HEK293 (cell line): ENCODE data around the gene ZKSCAN3.
A peak's percentile ranks its signal among the peaks of the same experiment; 100 is the strongest.

Source experiments
- EGR2 ChIP-seq: fragments of 450-650 bp; formaldehyde crosslinking; IDR thresholded peaks from 2 replicates; pipeline ENCODE4 v1.5.1; 2016; ENCODE audit warnings: low read depth, missing biosample characterization, missing genetic modification characterization
- FEZF1 ChIP-seq: fragments of 450-650 bp; formaldehyde crosslinking; IDR thresholded peaks from 2 replicates; pipeline ENCODE4 v1.5.1; 2016; ENCODE audit warnings: missing biosample characterization, missing genetic modification characterization
- GLI2 ChIP-seq: fragments of 450-650 bp; formaldehyde crosslinking; IDR thresholded peaks from 2 replicates; pipeline ENCODE4; 2017; ENCODE audit warnings: missing biosample characterization, missing genetic modification characterization, low read depth, borderline replicate concordance
- KLF1 ChIP-seq: fragments of 450-650 bp; formaldehyde crosslinking; IDR thresholded peaks from 2 replicates; pipeline ENCODE4 v1.5.1; 2016; ENCODE audit warnings: missing biosample characterization, missing genetic modification characterization
- OSR2 ChIP-seq: fragments of 450-650 bp; formaldehyde crosslinking; IDR thresholded peaks from 2 replicates; pipeline ENCODE4 v1.5.1; 2016; ENCODE audit warnings: missing biosample characterization, missing genetic modification characterization
- REPIN1 ChIP-seq: fragments of 450-650 bp; formaldehyde crosslinking; IDR thresholded peaks from 2 replicates; pipeline ENCODE4 v1.5.1; 2017; ENCODE audit warnings: missing biosample characterization, missing genetic modification characterization, low read depth
- REST ChIP-seq: fragments of 450-650 bp; formaldehyde crosslinking; IDR thresholded peaks from 2 replicates; pipeline ENCODE4 v1.5.1; 2016; ENCODE audit warnings: missing biosample characterization, missing genetic modification characterization
- ZFP37 ChIP-seq: fragments of 450-650 bp; formaldehyde crosslinking; IDR thresholded peaks from 2 replicates; pipeline ENCODE4 v1.5.1; 2016; ENCODE audit warnings: missing biosample characterization, missing genetic modification characterization
- ZNF10 ChIP-seq: fragments of 450-650 bp; formaldehyde crosslinking; IDR thresholded peaks from 2 replicates; pipeline ENCODE4 v1.5.1; 2017; ENCODE audit warnings: missing biosample characterization, missing genetic modification characterization
- ZNF132 ChIP-seq: fragments of 450-650 bp; formaldehyde crosslinking; IDR thresholded peaks from 2 replicates; pipeline ENCODE4 v1.5.1; 2017; ENCODE audit warnings: missing biosample characterization, missing genetic modification characterization, borderline replicate concordance
- ZNF155 ChIP-seq: fragments of 450-650 bp; formaldehyde crosslinking; IDR thresholded peaks from 2 replicates; pipeline ENCODE4 v1.5.1; 2016; ENCODE audit warnings: missing biosample characterization, missing genetic modification characterization
- ZNF426 ChIP-seq: fragments of 450-650 bp; formaldehyde crosslinking; IDR thresholded peaks from 2 replicates; pipeline ENCODE4 v1.5.1; 2017; ENCODE audit warnings: missing biosample characterization, missing genetic modification characterization, mild to moderate bottlenecking, inconsistent platforms, moderate library complexity
- ZNF571 ChIP-seq: fragments of 450-650 bp; formaldehyde crosslinking; IDR thresholded peaks from 2 replicates; pipeline ENCODE4 v1.5.0; 2017; ENCODE audit warnings: missing biosample characterization, missing genetic modification characterization
- ZNF596 ChIP-seq: fragments of 450-650 bp; IDR thresholded peaks from 2 replicates; pipeline ENCODE4 v1.5.0; 2018; ENCODE audit warnings: missing biosample characterization, mild to moderate bottlenecking, missing genetic modification characterization, moderate library complexity
- ZNF621 ChIP-seq: fragments of 450-650 bp; formaldehyde crosslinking; IDR thresholded peaks from 2 replicates; pipeline ENCODE4 v1.5.1; 2017; ENCODE audit warnings: missing biosample characterization, missing genetic modification characterization
- ZNF658 ChIP-seq: fragments of 450-650 bp; formaldehyde crosslinking; IDR thresholded peaks from 2 replicates; pipeline ENCODE4; 2016; ENCODE audit warnings: missing biosample characterization, missing genetic modification characterization
- ZNF704 ChIP-seq: fragments of 450-650 bp; formaldehyde crosslinking; IDR thresholded peaks from 2 replicates; pipeline ENCODE4 v1.5.1; 2016; ENCODE audit warnings: missing biosample characterization, missing genetic modification characterization
- TF ChIP-seq, protein P1 (sequence below): fragments of 450-650 bp; formaldehyde crosslinking; IDR thresholded peaks from 2 replicates; pipeline ENCODE4 v1.5.1; 2016; ENCODE audit warnings: missing biosample characterization, missing genetic modification characterization
- TF ChIP-seq, protein P2 (sequence below): fragments of 450-650 bp; formaldehyde crosslinking; IDR thresholded peaks from 2 replicates; pipeline ENCODE4 v1.5.1; 2016; ENCODE audit warnings: missing biosample characterization, missing genetic modification characterization
- TF ChIP-seq, protein P3 (sequence below): fragments of 450-650 bp; formaldehyde crosslinking; IDR thresholded peaks from 2 replicates; pipeline ENCODE4 v1.5.1; 2016; ENCODE audit warnings: missing biosample characterization, missing genetic modification characterization
- TF ChIP-seq, protein P4 (sequence below): fragments of 450-650 bp; formaldehyde crosslinking; IDR thresholded peaks from 2 replicates; pipeline ENCODE4 v1.5.1; 2017; ENCODE audit warnings: missing biosample characterization, missing genetic modification characterization
- TF ChIP-seq, protein P5 (sequence below): fragments of 450-650 bp; formaldehyde crosslinking; optimal IDR thresholded peaks from 2 replicates; pipeline ENCODE3; 2016; ENCODE audit warnings: missing biosample characterization, mild to moderate bottlenecking, missing genetic modification characterization
- TF ChIP-seq, protein P6 (sequence below): fragments of 450-650 bp; formaldehyde crosslinking; IDR thresholded peaks from 2 replicates; pipeline ENCODE4 v1.5.1; 2017; ENCODE audit warnings: missing biosample characterization, missing genetic modification characterization

ZKSCAN3 gene

GRCh38 chr6:28399350-28400121 is 49.8 kb downstream of the ZKSCAN3 start, which contains the start of gene ZSCAN12 (continued):
- TF ChIP-seq, protein P1, sequence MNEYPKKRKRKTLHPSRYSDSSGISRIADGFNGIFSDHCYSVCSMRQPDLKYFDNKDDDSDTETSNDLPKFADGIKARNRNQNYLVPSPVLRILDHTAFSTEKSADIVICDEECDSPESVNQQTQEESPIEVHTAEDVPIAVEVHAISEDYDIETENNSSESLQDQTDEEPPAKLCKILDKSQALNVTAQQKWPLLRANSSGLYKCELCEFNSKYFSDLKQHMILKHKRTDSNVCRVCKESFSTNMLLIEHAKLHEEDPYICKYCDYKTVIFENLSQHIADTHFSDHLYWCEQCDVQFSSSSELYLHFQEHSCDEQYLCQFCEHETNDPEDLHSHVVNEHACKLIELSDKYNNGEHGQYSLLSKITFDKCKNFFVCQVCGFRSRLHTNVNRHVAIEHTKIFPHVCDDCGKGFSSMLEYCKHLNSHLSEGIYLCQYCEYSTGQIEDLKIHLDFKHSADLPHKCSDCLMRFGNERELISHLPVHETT (tag by site-specific recombination), result peak; percentile 98
- TF ChIP-seq ZFP37 (tag by site-specific recombination) (peak; percentile 96), KLF1 (no peak), OSR2 (no peak), ZNF426 (tag by site-specific recombination) (no peak), ZNF571 (tag by site-specific recombination) (no peak), REST (tag by site-specific recombination) (no peak; the same call in 1 of the 2 replicates), ZNF658 (tag by site-specific recombination) (no peak), ZNF704 (tag by site-specific recombination) (no peak), REPIN1 (tag by site-specific recombination) (peak; percentile 76; the same call in 1 of the 2 replicates), ZNF10 (tag by site-specific recombination) (peak; percentile 58; the same call in 1 of the 2 replicates), FEZF1 (tag by site-specific recombination) (0 out of 2 replicates have a peak, but pooled peaks have one; percentile 21), GLI2 (tag by site-specific recombination) (no peak), ZNF596 (tag by site-specific recombination) (0 out of 2 replicates have a peak, but pooled peaks have one; percentile 21), EGR2 (tag by site-specific recombination) (peak; percentile 71), ZNF132 (tag by site-specific recombination) (no peak), ZNF155 (tag by site-specific recombination) (no peak), ZNF621 (no peak)
- TF ChIP-seq, protein P2, sequence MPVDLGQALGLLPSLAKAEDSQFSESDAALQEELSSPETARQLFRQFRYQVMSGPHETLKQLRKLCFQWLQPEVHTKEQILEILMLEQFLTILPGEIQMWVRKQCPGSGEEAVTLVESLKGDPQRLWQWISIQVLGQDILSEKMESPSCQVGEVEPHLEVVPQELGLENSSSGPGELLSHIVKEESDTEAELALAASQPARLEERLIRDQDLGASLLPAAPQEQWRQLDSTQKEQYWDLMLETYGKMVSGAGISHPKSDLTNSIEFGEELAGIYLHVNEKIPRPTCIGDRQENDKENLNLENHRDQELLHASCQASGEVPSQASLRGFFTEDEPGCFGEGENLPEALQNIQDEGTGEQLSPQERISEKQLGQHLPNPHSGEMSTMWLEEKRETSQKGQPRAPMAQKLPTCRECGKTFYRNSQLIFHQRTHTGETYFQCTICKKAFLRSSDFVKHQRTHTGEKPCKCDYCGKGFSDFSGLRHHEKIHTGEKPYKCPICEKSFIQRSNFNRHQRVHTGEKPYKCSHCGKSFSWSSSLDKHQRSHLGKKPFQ (tag by site-specific recombination), result no peak
- TF ChIP-seq, protein P3, sequence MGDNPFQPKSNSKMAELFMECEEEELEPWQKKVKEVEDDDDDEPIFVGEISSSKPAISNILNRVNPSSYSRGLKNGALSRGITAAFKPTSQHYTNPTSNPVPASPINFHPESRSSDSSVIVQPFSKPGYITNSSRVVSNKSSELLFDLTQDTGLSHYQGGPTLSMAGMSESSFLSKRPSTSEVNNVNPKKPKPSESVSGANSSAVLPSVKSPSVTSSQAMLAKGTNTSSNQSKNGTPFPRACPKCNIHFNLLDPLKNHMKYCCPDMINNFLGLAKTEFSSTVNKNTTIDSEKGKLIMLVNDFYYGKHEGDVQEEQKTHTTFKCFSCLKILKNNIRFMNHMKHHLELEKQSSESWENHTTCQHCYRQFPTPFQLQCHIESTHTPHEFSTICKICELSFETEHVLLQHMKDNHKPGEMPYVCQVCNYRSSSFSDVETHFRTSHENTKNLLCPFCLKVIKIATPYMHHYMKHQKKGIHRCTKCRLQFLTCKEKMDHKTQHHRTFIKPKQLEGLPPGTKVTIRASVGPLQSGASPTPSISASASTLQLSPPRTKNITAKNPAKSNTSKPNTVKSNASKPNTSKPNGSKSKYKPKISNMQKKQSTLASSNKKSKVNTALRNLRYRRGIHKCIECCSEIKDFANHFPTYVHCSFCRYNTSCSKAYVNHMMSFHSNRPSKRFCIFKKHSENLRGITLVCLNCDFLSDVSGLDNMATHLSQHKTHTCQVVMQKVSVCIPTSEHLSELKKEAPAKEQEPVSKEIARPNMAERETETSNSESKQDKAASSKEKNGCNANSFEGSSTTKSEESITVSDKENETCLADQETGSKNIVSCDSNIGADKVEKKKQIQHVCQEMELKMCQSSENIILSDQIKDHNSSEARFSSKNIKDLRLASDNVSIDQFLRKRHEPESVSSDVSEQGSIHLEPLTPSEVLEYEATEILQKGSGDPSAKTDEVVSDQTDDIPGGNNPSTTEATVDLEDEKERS (tag by site-specific recombination), result peak; percentile 39; the same call in 1 of the 2 replicates
- TF ChIP-seq, protein P4, sequence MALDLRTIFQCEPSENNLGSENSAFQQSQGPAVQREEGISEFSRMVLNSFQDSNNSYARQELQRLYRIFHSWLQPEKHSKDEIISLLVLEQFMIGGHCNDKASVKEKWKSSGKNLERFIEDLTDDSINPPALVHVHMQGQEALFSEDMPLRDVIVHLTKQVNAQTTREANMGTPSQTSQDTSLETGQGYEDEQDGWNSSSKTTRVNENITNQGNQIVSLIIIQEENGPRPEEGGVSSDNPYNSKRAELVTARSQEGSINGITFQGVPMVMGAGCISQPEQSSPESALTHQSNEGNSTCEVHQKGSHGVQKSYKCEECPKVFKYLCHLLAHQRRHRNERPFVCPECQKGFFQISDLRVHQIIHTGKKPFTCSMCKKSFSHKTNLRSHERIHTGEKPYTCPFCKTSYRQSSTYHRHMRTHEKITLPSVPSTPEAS (tag by site-specific recombination), result peak; percentile 30; the same call in 1 of the 2 replicates
- TF ChIP-seq, protein P5, sequence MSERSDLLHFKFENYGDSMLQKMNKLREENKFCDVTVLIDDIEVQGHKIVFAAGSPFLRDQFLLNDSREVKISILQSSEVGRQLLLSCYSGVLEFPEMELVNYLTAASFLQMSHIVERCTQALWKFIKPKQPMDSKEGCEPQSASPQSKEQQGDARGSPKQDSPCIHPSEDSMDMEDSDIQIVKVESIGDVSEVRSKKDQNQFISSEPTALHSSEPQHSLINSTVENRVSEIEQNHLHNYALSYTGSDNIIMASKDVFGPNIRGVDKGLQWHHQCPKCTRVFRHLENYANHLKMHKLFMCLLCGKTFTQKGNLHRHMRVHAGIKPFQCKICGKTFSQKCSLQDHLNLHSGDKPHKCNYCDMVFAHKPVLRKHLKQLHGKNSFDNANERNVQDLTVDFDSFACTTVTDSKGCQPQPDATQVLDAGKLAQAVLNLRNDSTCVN (tag by site-specific recombination), result peak; percentile 86
- TF ChIP-seq, protein P6, sequence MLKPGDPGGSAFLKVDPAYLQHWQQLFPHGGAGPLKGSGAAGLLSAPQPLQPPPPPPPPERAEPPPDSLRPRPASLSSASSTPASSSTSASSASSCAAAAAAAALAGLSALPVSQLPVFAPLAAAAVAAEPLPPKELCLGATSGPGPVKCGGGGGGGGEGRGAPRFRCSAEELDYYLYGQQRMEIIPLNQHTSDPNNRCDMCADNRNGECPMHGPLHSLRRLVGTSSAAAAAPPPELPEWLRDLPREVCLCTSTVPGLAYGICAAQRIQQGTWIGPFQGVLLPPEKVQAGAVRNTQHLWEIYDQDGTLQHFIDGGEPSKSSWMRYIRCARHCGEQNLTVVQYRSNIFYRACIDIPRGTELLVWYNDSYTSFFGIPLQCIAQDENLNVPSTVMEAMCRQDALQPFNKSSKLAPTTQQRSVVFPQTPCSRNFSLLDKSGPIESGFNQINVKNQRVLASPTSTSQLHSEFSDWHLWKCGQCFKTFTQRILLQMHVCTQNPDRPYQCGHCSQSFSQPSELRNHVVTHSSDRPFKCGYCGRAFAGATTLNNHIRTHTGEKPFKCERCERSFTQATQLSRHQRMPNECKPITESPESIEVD, result no peak
